Choroid plexus epithelial cell (primary cell): Measurements from ENCODE around the gene PIMREG.

Experiments
- DNase-seq: peaks from one replicate; pipeline ENCODE4 v3.0.0-alpha.2; 2010; ENCODE audit warnings: low read depth
- H3K4me3 ChIP-seq: 2 replicates; pipeline ENCODE4 v1.5.1; 2011; ENCODE audit warnings: low read depth, mild to moderate bottlenecking, control low read depth, low read length, moderate library complexity
- CTCF ChIP-seq: conservative IDR thresholded peaks from 2 replicates; pipeline ENCODE4 v1.5.1; 2011; ENCODE audit warnings: low read depth, mild to moderate bottlenecking, control low read depth, inconsistent platforms, low read length, moderate library complexity

Gene PIMREG

GRCh38 chr17:6488008-6488539 lies 43.8 kb downstream of the PIMREG start:
- TF ChIP-seq CTCF: no peak
- no peak for DNase-seq
- no peak overlapping the region for H3K4me3 ChIP-seq

- no peak overlapping the region for H3K4me3 ChIP-seq
- DNase-seq: no peak
- TF ChIP-seq CTCF: no peak
Observed at GRCh38 chr17:6489016-6489550, 44.8 kb downstream of the PIMREG start.

GRCh38 chr17:6491071-6491700 lies 46.9 kb downstream of the PIMREG start:
- no peak for DNase-seq
- H3K4me3 ChIP-seq: no peak overlapping the region
- TF ChIP-seq CTCF: no peak

GRCh38 chr17:6492892-6493674 lies 48.8 kb downstream of the PIMREG start:
- no peak overlapping the region for H3K4me3 ChIP-seq
- no peak for DNase-seq
- TF ChIP-seq CTCF: no peak

- H3K4me3 ChIP-seq: no peak overlapping the region
- no peak for TF ChIP-seq CTCF
- no peak for DNase-seq
Observed at GRCh38 chr17:6494239-6494941, 50.1 kb downstream of the PIMREG start.

GRCh38 chr17:6495450-6496115 lies 51.3 kb downstream of the PIMREG start:
- no peak overlapping the region for H3K4me3 ChIP-seq
- peak; percentile 39 for TF ChIP-seq CTCF
- DNase-seq: no peak
